ENCODE measurements around the gene KMT2C.
"Not testable (repeated sequence)": the region's sequence is repeated elsewhere in the genome, so short reads cannot be mapped to it uniquely, and the experiment has no call there.

DNA sequence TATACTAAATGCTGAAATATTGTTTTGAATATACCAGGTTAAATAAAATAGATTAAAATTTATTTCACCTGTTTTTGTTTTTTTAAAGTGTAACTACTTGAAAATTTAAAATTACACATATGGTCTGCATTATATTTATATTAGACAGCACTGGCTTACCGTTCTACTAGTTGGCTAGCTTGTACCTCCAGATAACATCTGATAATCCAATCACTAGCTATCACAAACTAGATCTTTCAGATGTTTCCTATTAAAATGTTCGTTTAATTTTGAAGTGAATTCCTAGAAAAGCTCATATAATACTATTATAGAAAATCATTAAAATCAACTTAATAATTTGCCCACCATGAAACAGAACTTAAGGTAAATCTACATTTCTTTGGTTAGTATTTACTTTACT, 190.4 kb downstream of the KMT2C start:
- not testable (repeated sequence) for TF ChIP-seq EZH2 (IDR thresholded peaks at IDR 0.05; ENCODE audit: borderline replicate concordance, low read length)
- TF ChIP-seq, protein P1, sequence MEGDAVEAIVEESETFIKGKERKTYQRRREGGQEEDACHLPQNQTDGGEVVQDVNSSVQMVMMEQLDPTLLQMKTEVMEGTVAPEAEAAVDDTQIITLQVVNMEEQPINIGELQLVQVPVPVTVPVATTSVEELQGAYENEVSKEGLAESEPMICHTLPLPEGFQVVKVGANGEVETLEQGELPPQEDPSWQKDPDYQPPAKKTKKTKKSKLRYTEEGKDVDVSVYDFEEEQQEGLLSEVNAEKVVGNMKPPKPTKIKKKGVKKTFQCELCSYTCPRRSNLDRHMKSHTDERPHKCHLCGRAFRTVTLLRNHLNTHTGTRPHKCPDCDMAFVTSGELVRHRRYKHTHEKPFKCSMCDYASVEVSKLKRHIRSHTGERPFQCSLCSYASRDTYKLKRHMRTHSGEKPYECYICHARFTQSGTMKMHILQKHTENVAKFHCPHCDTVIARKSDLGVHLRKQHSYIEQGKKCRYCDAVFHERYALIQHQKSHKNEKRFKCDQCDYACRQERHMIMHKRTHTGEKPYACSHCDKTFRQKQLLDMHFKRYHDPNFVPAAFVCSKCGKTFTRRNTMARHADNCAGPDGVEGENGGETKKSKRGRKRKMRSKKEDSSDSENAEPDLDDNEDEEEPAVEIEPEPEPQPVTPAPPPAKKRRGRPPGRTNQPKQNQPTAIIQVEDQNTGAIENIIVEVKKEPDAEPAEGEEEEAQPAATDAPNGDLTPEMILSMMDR (IDR thresholded peaks at IDR 0.05; ENCODE audit: low read length), result not testable (repeated sequence)
